Measurements from ENCODE around the gene E2F1. TPM values are rescaled to one million over a fixed set of nuclear protein-coding genes. Genes with fewer than 3 reads are reported as not detected.
"Not testable (repeated sequence)": the region's sequence is repeated elsewhere in the genome, so short reads cannot be mapped to it uniquely, and the experiment has no call there.

Gene E2F1
- total RNA-seq, 1 donor from 2014 or later: 73.9 TPM

DNA sequence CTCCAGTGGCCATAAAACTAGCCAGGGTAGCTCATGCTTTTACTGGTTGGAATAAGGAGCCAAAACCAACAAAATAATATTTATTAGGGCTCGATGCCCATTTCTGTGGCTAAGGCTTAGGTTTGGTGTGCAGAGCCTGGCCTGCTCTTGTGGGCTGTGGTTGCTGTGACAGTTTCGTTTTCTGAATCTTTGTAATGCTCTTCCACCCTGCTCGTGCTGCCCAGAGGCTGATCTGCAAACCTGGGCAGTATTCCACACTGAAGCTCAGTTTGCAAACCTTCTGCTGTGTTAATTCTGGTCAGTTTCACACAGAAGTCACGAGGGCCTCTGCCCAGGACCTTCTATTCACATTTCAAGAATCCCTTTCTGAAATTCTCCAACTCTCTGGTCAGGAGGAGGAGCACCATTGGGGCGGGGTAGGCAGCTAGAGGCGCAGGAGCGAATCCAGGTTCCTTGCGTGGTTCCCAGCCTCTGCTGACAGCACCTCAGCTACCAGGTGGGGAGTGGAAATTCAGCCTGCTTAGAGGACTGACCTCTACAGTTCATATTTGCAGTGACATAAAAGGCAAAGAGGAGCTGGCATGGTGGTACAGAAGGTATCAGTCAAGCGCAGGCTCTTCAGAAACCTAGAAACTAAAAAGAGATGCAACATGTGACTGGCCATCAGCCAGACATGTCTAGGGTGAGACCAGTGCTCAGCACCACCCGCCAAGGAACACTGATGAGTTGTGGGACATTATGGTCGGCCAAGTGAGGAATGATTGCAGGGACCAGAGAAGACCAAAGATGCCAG, 38.4 kb downstream of the E2F1 start:
- intact Hi-C loops (cut with micrococcal nuclease): no loop called here

GRCh38 chr20:33646959-33647602, 39.1 kb downstream of the E2F1 start:
- intact Hi-C loops (cut with micrococcal nuclease): not testable (repeated sequence)

DNA sequence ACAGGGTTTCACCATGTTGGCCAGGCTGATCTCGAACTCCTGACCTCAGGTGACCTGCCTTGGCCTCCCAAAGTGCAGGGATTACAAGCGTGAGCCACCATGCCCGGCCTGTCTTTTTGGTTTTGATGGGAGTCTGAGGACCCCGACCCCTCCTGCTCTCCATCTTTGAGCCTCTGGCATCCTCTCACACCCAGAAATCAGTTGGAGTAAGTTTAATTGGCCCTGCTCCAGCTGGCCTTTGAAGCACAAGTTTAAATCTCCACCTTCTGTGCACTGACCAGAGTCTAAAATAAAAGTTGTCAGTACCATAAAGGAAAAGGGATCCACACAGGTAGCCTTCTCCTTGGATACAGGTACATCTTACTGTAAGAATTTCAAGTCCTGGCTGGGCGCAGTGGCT, 40.0 kb downstream of the E2F1 start:
- intact Hi-C loops (cut with micrococcal nuclease): no loop called here

- intact Hi-C loops (cut with micrococcal nuclease): no loop called here
These were observed 40.8 kb downstream of the E2F1 start for GRCh38 chr20:33645396-33645795.

DNA sequence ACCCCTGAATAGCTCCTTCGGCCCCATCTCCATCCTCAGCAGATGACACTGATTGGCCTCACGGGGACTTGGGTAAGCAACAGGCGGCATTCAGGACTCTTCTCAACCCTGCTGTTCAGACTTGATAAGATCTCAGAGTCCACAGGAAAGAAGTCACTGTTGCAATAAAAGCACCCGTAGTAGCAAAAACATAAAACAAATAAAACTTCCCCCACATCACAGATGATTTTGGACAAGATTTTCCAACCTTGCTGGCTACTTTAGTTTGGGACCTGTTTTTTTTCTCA, 41.2 kb downstream of the E2F1 start:
- intact Hi-C loops (cut with micrococcal nuclease): no loop called here

GRCh38 chr20:33644313-33645071, 41.7 kb downstream of the E2F1 start:
- intact Hi-C loops (cut with micrococcal nuclease): no loop called here

- intact Hi-C loops (cut with micrococcal nuclease): no loop called here
These were observed 45.9 kb downstream of the E2F1 start for GRCh38 chr20:33640287-33640686.

GRCh38 chr20:33636776-33637175, 49.4 kb downstream of the E2F1 start:
- intact Hi-C loops (cut with micrococcal nuclease): no loop called here

DNA sequence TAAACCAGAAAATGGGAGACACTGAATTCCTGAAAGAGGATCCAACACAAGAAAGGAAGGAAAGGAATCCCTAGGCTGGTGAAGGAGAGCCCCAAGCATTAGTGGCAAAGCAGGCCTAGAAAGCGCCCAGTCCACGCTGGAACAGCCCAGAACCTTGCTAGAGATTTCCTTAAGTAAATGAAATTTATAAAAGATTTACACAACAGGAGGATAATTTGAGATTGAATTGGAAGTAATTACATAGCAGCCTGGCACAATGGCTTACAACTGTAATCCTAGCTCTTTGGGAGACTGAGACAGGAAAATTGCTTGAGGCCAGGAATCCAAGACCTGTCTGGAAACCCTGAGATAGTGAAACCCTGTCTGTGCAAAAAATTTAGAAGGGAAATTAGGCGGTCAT, 50.8 kb downstream of the E2F1 start:
- intact Hi-C loops (cut with micrococcal nuclease): no loop called here

DNA sequence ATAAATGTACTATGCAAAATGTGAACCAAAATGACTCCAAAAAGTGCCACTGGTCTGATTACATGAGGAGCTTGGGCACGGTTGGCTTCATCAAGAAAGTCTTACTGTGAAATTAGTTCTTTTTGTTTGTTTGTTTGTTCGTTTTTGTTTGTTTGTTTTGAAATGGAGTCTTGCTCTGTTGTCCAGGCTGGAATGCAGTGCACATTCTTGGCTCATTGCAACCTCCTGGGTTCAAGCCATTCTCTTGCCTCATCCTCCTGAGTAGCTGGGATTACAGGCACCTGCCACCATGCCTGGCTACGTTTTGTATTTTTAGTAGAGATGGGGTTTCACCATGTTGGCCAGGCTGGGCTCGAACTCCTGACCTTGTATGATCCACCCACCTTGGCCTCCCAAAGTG, 54.3 kb downstream of the E2F1 start:
- intact Hi-C loops (cut with micrococcal nuclease): not testable (repeated sequence)

DNA sequence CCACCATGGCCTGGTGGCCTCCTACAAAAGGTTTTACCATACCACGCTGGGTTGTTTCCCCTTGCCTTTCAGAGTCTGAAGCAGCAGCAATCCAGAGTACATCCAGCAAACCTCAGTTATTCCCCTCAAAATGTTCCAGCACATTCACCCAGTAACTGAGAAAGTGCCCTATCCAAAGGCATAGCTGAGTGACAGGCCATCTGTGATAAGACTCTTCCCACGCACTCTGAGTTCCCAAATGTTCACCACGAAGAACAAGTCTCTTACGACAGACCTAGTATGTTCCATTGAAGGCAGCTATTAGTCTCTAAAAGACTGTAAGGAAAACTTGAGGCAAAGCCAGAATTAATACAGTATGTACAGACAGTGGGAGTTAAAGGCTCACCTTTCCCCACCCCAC, 55.7 kb downstream of the E2F1 start:
- intact Hi-C loops (cut with micrococcal nuclease): no loop called here

DNA sequence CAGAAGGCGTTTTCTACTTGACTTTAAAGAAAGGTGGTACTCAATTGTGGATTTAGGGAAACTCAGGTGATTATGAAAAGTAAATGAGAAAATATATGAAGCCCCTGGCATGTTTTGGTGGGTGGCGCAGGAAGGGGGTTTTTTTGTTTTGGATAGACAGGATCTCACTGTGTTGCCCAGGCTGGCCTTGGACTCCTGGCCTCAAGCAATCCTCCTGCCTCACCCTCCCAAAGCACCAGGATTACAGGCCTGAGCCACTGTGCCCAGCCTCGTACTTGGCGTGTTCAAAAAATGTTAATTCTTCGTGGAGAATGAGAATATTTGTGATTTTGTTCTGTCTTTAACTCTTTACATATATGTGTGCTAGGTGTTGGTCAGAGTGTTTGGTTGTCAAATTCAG, 56.2 kb downstream of the E2F1 start:
- intact Hi-C loops (cut with micrococcal nuclease): no loop called here

DNA sequence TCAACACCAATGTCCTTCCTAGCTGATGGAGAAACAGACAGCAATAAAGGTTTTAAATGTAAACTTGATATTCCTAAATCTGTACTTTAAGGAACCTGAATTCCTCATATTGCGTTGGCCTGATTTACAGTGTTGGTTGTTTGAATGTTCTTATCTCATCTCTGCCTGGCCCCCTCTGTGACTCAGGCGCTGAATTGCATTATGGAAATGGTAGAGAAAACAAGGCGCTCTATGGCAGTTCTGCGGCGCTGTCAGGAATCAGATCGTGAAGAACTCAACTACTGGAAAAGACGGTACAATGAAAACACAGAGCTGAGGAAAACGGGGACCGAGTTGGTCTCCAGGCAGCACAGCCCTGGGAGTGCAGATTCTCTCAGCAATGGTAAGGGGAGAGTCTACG, 56.7 kb downstream of the E2F1 start:
- intact Hi-C loops (cut with micrococcal nuclease): no loop called here

GRCh38 chr20:33627577-33628216, 58.5 kb downstream of the E2F1 start:
- intact Hi-C loops (cut with micrococcal nuclease): no loop called here

GRCh38 chr20:33626190-33626589, 60.0 kb downstream of the E2F1 start:
- intact Hi-C loops (cut with micrococcal nuclease): no loop called here

Other genes starting within 250 kb of the E2F1 start
- 2.5 and 2.6 TPM in 2 replicates for gene SNTA1, start 242.6 kb downstream of the E2F1 start, total RNA-seq
- 14.1 and 15.6 TPM in 2 replicates for gene CBFA2T2, start 196.3 kb downstream of the E2F1 start, total RNA-seq
- gene C20orf144, start 24.1 kb downstream of the E2F1 start, total RNA-seq: 0.25 TPM in 1 of 2 replicates, not detected in the other
- 2.9 and 3.0 TPM in 2 replicates for gene ACTL10, start 19.4 kb downstream of the E2F1 start, total RNA-seq
- 34.1 and 35.1 TPM in 2 replicates for gene NECAB3, start 12.0 kb downstream of the E2F1 start, total RNA-seq
- gene PXMP4, start 33.9 kb upstream of the E2F1 start, total RNA-seq: 13.0 and 14.7 TPM in 2 replicates
- gene ZNF341, start 45.6 kb upstream of the E2F1 start, total RNA-seq: 6.4 and 6.6 TPM in 2 replicates
- gene CHMP4B, start 125.0 kb upstream of the E2F1 start, total RNA-seq: 77.1 and 77.4 TPM in 2 replicates

Data from T-helper 2 cell treated with Interferon-gamma antibody and Interleukin-4, amounts not matched to agents 100 ng/mL and 5 ng/mL, for 36 hours (primary cell).